ENCODE measurements around the gene EIPR1. TPM values are rescaled to one million over a fixed set of nuclear protein-coding genes. Genes with fewer than 3 reads are reported as not detected.

Gene EIPR1
- total and polyA plus RNA-seq, 2 of the 13 experiments (the other 11 are each of a cell fraction or from before 2014, with no cell fraction given) = 70.0 to 96.3 TPM

GRCh38 chr2:3303583-3304406, 73.8 kb downstream of the EIPR1 start:
- peak overlapping the region; percentile 13; the same call in 1 of the 2 replicates for H3K9ac ChIP-seq (ENCODE audit: insufficient read depth, low read depth, low read length)
- ChIA-PET POLR2A (interaction anchor here (1.0 to 1.1 kb wide), 2 partner anchors 9 to 74 kb away, joined by 3 read pairs; partner anchors contain the start of gene EIPR1), CTCF (ENCODE audit: low intra/inter-chr PET ratio, low total read pairs) (no interaction called here)
- no peak overlapping the region for H2AFZ ChIP-seq (ENCODE audit: low read length)
- in situ Hi-C loops (cut with HindIII; ENCODE audit: extremely low pct_ligation_motif_present, low pct_unique_long_range_greater_than_20kb) = no loop called here
- H3K4me1 ChIP-seq (ENCODE audit: insufficient read depth, low read length) = peaks cover 18% of the 10 kb centered on the region
- peak overlapping the region; percentile 54 for H3K4me2 ChIP-seq (ENCODE audit: low read depth, low read length)
- intact Hi-C loops (cut with micrococcal nuclease; ENCODE audit: unreplicated experiment) = loop anchor here (1.0 to 10.0 kb wide), 5 partner anchors 74 to 459 kb away; partner anchors contain the start of genes ALLC, EIPR1 and TRAPPC12
- H3K4me3 ChIP-seq (replicated peaks in 1 of 3; ENCODE audit: insufficient read depth in 1 of 3, low read depth in 2 of 3, low read length in 3 of 3) = peak overlapping the region in 1 of 3 experiments; percentile 12; a peak in 2 of 6 replicates
- BruUV-seq (replicated peaks) = no TSS peak
- peak overlapping the region; percentile 46 for H3K27ac ChIP-seq (ENCODE audit: extremely low read length, insufficient read depth, low read length)
- H3K27me3 ChIP-seq (ENCODE audit: control insufficient read depth in 1 of 2, insufficient read depth in 2 of 2, low read length in 2 of 2) = no peaks in the 10 kb centered on the region
- peak; percentile 91 for FAIRE-seq
- H3K9me3 ChIP-seq (ENCODE audit: low read length) = no peaks in the 10 kb centered on the region
- peaks cover 7 to 36% of the 10 kb centered on the region in 2 experiments; a peak in 3 of 5 replicates for H3K36me3 ChIP-seq (replicated peaks in 1 of 2; ENCODE audit: control insufficient read depth in 1 of 2, insufficient read depth in 2 of 2, low read length in 2 of 2)
- H3K79me2 ChIP-seq (ENCODE audit: insufficient read depth, low read length) = no peaks in the 10 kb centered on the region
- DNase-seq (ENCODE audit: low spot score) = peak; percentile 73
- H4K20me1 ChIP-seq (ENCODE audit: insufficient read depth, low read length) = peaks cover 13% of the 10 kb centered on the region; the same call in 1 of the 2 replicates
- 39% methylated on average over 34 of the region's 34 CpGs for WGBS (ENCODE audit: low lambda C conversion rate)
- peak; percentile 95 for ATAC-seq
- no peak for TF ChIP-seq KDM5A (IDR thresholded peaks at IDR 0.05; ENCODE audit: borderline replicate concordance, low read length)
- no peak for TF ChIP-seq ZNF232 (CRISPR knock-in tag; IDR thresholded peaks at IDR 0.05; ENCODE audit: borderline replicate concordance)
- TF ChIP-seq SOX13 (IDR thresholded peaks at IDR 0.05) = peak; percentile 88
- peak in 1 of 2 experiments; percentile 97; a peak in 2 of 4 replicates for TF ChIP-seq SOX13 (CRISPR knock-in tag; conservative IDR thresholded peaks at IDR 0.05 in 1 of 2, IDR thresholded peaks at IDR 0.05 in 1 of 2)
- no peak for TF ChIP-seq HES4 (CRISPR knock-in tag; IDR thresholded peaks at IDR 0.05; ENCODE audit: borderline replicate concordance)
- TF ChIP-seq KLF13 (CRISPR knock-in tag; IDR thresholded peaks at IDR 0.05) = no peak
- TF ChIP-seq RCOR2 (CRISPR knock-in tag; IDR thresholded peaks at IDR 0.05) = no peak
- TF ChIP-seq RBM39 (IDR thresholded peaks at IDR 0.05; ENCODE audit: low read depth, low read length, poor library complexity, severe bottlenecking) = no peak
- no peak for TF ChIP-seq ZNF816 (CRISPR knock-in tag; IDR thresholded peaks at IDR 0.05; ENCODE audit: borderline replicate concordance)
- no peak for TF ChIP-seq GMEB1 (CRISPR knock-in tag; IDR thresholded peaks at IDR 0.05; ENCODE audit: borderline replicate concordance)
- peak; percentile 41; the same call in 1 of the 2 replicates for TF ChIP-seq HNF4A (CRISPR knock-in tag; IDR thresholded peaks at IDR 0.05)
- no peak for TF ChIP-seq PHF20 (CRISPR knock-in tag; IDR thresholded peaks at IDR 0.05)
- TF ChIP-seq CBX5 (CRISPR knock-in tag; IDR thresholded peaks at IDR 0.05; ENCODE audit: borderline replicate concordance) = peak; percentile 43; the same call in 1 of the 2 replicates
- no peak for TF ChIP-seq FOXP1 (IDR thresholded peaks at IDR 0.05)
- peak; percentile 52; the same call in 1 of the 2 replicates for TF ChIP-seq FOXP1 (CRISPR knock-in tag; IDR thresholded peaks at IDR 0.05)
- no peak for TF ChIP-seq NFIC (IDR thresholded peaks at IDR 0.05; ENCODE audit: low read length)
- no peak for TF ChIP-seq ZNF709 (CRISPR knock-in tag; IDR thresholded peaks at IDR 0.05)
- no peak for TF ChIP-seq ZNF547 (CRISPR knock-in tag; IDR thresholded peaks at IDR 0.05)
- TF ChIP-seq HNF4G (IDR thresholded peaks at IDR 0.05; ENCODE audit: borderline replicate concordance, low read depth, low read length) = peak; percentile 4; the same call in 1 of the 2 replicates
- TF ChIP-seq HNF4G (CRISPR knock-in tag; IDR thresholded peaks at IDR 0.05; ENCODE audit: borderline replicate concordance, low read depth) = no peak
- no peak for TF ChIP-seq RFX1 (IDR thresholded peaks at IDR 0.05)

Data from HepG2 (cell line).